WTC11 (cell line): ENCODE data around the gene S100A12.

ENCODE experiments used
- TEAD4 ChIP-seq: sonication (generic); formaldehyde crosslinking; IDR thresholded peaks from 2 replicates; pipeline ENCODE4 v1.8.0; 2022; ENCODE audit warnings: mild to moderate bottlenecking, missing genetic modification reagents
- ZNF396 ChIP-seq: fragments of 250-450 bp; sonication (Bioruptor Pico); IDR thresholded peaks from 2 replicates; pipeline ENCODE4 v1.8.0; 2021; ENCODE audit warnings: mild to moderate bottlenecking, moderate library complexity, borderline replicate concordance
- TF ChIP-seq, protein P1 (sequence below): fragments of 200-600 bp; IDR thresholded peaks from 2 replicates; pipeline ENCODE4 v1.8.0; 2022; ENCODE audit warnings: antibody characterized with exemption
- TF ChIP-seq, protein P2 (sequence below): sonication (generic); formaldehyde crosslinking; IDR thresholded peaks from 2 replicates; pipeline ENCODE4 v1.8.1; 2023; ENCODE audit warnings: mild to moderate bottlenecking, moderate library complexity, missing genetic modification reagents
- TF ChIP-seq, protein P3 (sequence below): sonication (generic); formaldehyde crosslinking; IDR thresholded peaks from 2 replicates; pipeline ENCODE4 v1.8.0; 2023; ENCODE audit warnings: missing genetic modification reagents, mild to moderate bottlenecking, borderline replicate concordance

DNA sequence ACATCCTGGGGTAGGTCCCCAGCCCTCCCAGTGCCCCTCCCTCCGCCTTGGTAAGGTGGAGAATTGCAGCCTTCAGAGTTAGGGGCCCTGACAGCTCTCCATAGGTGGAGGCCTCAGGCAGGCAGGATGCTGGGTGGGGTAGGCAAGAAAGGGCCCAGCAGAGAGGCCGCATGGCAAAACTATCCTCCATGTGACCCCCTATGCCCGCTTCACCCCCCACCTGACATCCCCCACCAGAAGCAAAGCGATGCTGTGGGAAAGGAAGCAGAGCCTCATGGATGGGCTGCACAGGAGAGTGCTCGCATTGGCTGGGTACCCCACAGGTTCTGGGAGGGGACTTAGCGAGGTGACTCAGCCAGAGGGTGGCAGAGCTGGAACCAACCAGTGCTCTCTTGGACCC, 16.2 kb downstream of the S100A12 start:
- TF ChIP-seq, protein P1, sequence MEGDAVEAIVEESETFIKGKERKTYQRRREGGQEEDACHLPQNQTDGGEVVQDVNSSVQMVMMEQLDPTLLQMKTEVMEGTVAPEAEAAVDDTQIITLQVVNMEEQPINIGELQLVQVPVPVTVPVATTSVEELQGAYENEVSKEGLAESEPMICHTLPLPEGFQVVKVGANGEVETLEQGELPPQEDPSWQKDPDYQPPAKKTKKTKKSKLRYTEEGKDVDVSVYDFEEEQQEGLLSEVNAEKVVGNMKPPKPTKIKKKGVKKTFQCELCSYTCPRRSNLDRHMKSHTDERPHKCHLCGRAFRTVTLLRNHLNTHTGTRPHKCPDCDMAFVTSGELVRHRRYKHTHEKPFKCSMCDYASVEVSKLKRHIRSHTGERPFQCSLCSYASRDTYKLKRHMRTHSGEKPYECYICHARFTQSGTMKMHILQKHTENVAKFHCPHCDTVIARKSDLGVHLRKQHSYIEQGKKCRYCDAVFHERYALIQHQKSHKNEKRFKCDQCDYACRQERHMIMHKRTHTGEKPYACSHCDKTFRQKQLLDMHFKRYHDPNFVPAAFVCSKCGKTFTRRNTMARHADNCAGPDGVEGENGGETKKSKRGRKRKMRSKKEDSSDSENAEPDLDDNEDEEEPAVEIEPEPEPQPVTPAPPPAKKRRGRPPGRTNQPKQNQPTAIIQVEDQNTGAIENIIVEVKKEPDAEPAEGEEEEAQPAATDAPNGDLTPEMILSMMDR: no peak
- TF ChIP-seq, protein P2, sequence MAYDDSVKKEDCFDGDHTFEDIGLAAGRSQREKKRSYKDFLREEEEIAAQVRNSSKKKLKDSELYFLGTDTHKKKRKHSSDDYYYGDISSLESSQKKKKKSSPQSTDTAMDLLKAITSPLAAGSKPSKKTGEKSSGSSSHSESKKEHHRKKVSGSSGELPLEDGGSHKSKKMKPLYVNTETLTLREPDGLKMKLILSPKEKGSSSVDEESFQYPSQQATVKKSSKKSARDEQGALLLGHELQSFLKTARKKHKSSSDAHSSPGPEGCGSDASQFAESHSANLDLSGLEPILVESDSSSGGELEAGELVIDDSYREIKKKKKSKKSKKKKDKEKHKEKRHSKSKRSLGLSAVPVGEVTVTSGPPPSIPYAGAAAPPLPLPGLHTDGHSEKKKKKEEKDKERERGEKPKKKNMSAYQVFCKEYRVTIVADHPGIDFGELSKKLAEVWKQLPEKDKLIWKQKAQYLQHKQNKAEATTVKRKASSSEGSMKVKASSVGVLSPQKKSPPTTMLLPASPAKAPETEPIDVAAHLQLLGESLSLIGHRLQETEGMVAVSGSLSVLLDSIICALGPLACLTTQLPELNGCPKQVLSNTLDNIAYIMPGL: no peak
- TF ChIP-seq ZNF396: no peak
- TF ChIP-seq, protein P3, sequence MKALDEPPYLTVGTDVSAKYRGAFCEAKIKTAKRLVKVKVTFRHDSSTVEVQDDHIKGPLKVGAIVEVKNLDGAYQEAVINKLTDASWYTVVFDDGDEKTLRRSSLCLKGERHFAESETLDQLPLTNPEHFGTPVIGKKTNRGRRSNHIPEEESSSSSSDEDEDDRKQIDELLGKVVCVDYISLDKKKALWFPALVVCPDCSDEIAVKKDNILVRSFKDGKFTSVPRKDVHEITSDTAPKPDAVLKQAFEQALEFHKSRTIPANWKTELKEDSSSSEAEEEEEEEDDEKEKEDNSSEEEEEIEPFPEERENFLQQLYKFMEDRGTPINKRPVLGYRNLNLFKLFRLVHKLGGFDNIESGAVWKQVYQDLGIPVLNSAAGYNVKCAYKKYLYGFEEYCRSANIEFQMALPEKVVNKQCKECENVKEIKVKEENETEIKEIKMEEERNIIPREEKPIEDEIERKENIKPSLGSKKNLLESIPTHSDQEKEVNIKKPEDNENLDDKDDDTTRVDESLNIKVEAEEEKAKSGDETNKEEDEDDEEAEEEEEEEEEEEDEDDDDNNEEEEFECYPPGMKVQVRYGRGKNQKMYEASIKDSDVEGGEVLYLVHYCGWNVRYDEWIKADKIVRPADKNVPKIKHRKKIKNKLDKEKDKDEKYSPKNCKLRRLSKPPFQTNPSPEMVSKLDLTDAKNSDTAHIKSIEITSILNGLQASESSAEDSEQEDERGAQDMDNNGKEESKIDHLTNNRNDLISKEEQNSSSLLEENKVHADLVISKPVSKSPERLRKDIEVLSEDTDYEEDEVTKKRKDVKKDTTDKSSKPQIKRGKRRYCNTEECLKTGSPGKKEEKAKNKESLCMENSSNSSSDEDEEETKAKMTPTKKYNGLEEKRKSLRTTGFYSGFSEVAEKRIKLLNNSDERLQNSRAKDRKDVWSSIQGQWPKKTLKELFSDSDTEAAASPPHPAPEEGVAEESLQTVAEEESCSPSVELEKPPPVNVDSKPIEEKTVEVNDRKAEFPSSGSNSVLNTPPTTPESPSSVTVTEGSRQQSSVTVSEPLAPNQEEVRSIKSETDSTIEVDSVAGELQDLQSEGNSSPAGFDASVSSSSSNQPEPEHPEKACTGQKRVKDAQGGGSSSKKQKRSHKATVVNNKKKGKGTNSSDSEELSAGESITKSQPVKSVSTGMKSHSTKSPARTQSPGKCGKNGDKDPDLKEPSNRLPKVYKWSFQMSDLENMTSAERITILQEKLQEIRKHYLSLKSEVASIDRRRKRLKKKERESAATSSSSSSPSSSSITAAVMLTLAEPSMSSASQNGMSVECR (CRISPR knock-in tag): no peak
- no peak for TF ChIP-seq TEAD4 (CRISPR knock-in tag)
